HepG2 (cell line): ENCODE data around the gene TXNDC11. TPM values are rescaled to one million over a fixed set of nuclear protein-coding genes. Genes with fewer than 3 reads are reported as not detected.

ENCODE experiments used
- PRDM10 ChIP-seq: sonication (generic); formaldehyde crosslinking; IDR thresholded peaks from 2 replicates; pipeline ENCODE4 v1.4.0; 2020; ENCODE audit warnings: low read depth, missing genetic modification reagents
- ZBTB40 ChIP-seq, 2 experiments: fragments of 450-650 bp in 1 of 2; sonication (generic) in 1 of 2; formaldehyde crosslinking in 1 of 2; IDR thresholded peaks; 2 replicates each; pipeline versions ENCODE4 v1.6.1 to v1.8.0; 2016 to 2022; ENCODE audit warnings: antibody characterized with exemption in 1 of 2, mild to moderate bottlenecking in 1 of 2, missing genetic modification reagents in 1 of 2
- ZHX2 ChIP-seq, 2 experiments: sonication (generic) in 1 of 2; formaldehyde crosslinking in 1 of 2; IDR thresholded peaks; 2 replicates each; pipeline versions ENCODE4 v1.6.1 to v1.9.0; 2014 to 2022; ENCODE audit warnings: antibody characterized with exemption in 1 of 2, borderline replicate concordance in 1 of 2, inconsistent platforms in 1 of 2, low read depth in 1 of 2, missing genetic modification reagents in 1 of 2
- ZNF101 ChIP-seq: sonication (generic); formaldehyde crosslinking; IDR thresholded peaks from 2 replicates; pipeline ENCODE4 v1.4.0; 2020; ENCODE audit warnings: mild to moderate bottlenecking, low read depth, missing genetic modification reagents, borderline replicate concordance
- ZNF12 ChIP-seq: sonication (generic); formaldehyde crosslinking; IDR thresholded peaks from 2 replicates; pipeline ENCODE4 v1.5.0; 2020; ENCODE audit warnings: missing genetic modification reagents
- ZNF143 ChIP-seq: sonication (generic); formaldehyde crosslinking; IDR thresholded peaks from 2 replicates; pipeline ENCODE4 v1.4.0; 2020; ENCODE audit warnings: missing genetic modification reagents
- ZNF552 ChIP-seq: sonication (generic); formaldehyde crosslinking; IDR thresholded peaks from 2 replicates; pipeline ENCODE4 v1.9.0; 2022; ENCODE audit warnings: missing genetic modification reagents, mild to moderate bottlenecking, borderline replicate concordance
- polyA plus RNA-seq, 8 experiments: library from polyadenylated mRNA; depleted of rRNA in 3 of 8; stranded (reverse) in 7 of 8; unstranded in 1 of 8; fragments of >200 nt; fragmentation: Illumina TruSeq in 4 of 8; extraction: Trizol in 4 of 8; gene quantifications; 2 replicates each; pipeline versions ENCODE4 v1.2.1 to v1.2.3, GENCODE V29; 2011 to 2016; ENCODE audit warnings: low read depth in 4 of 8, missing spikeins in 1 of 8, mixed read lengths in 1 of 8; ENCODE audit not compliant: insufficient read depth in 1 of 8
- total RNA-seq, 5 experiments: library from RNA; depleted of rRNA; stranded (reverse); fragments of >200 nt; fragmentation: Illumina TruSeq; extraction: Trizol; gene quantifications; 2 replicates each; pipeline ENCODE4 v1.2.3, GENCODE V29; 2016; ENCODE audit warnings: low read depth in 1 of 5

The TXNDC11 gene
- total and polyA plus RNA-seq, 2 of the 13 experiments (the other 11 are each of a cell fraction or from before 2014, with no cell fraction given) = 74.9 to 123 TPM

GRCh38 chr16:11667824-11668622, 74.6 kb downstream of the TXNDC11 start, which contains the start of gene SNN (continued):
- TF ChIP-seq ZNF101 (CRISPR knock-in tag) = no peak
- TF ChIP-seq ZBTB40 (IDR thresholded peaks at IDR 0.05) = no peak
- peak; percentile 41; the same call in 1 of the 2 replicates for TF ChIP-seq ZBTB40 (CRISPR knock-in tag; IDR thresholded peaks at IDR 0.05)
- 0 out of 2 replicates have a peak, but pooled peaks have one; percentile 13 for TF ChIP-seq PRDM10 (CRISPR knock-in tag)
- 0 out of 2 replicates have a peak, but pooled peaks have one; percentile 4 for TF ChIP-seq ZHX2 (IDR thresholded peaks at IDR 0.05; ENCODE audit: low read depth)
- TF ChIP-seq ZHX2 (CRISPR knock-in tag; IDR thresholded peaks at IDR 0.05; ENCODE audit: borderline replicate concordance) = no peak
- no peak for TF ChIP-seq ZNF143 (CRISPR knock-in tag)
- no peak for TF ChIP-seq ZNF552 (CRISPR knock-in tag)
- no peak for TF ChIP-seq ZNF12 (CRISPR knock-in tag)
